AG10803 (cell line): ENCODE results near the gene RELT.

ENCODE experiments used
- DNase-seq: peaks from one replicate; pipeline ENCODE4 v3.0.0; 2010; ENCODE audit warnings: low read depth
- H3K4me3 ChIP-seq: 2 replicates; pipeline ENCODE4 v1.5.1; 2011; ENCODE audit warnings: mild to moderate bottlenecking, low read length, control low read depth
- CTCF ChIP-seq: conservative IDR thresholded peaks from 2 replicates; pipeline ENCODE4 v1.5.1; 2011; ENCODE audit warnings: mild to moderate bottlenecking, low read length, control low read depth, inconsistent platforms

Gene RELT

DNA sequence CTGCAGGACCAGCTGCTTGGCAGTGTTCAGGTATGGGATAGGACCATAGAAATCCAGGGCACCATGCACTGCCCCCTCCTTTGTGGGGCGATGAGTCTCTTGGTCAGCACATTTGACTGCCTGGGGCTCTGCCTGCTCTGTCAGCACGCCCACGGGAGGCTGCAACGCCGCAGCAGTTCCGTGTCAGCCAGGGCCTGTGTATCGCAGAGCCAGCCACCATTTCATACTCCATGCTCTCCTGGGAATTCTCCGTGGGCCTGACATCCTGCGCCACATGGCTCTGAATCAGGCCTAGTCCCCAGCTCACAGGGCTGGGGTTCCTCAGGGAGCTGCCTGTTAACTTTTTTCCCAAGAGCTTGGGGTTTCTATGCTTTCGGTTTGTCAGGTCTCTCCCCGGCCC, 16.9 kb upstream of the RELT start:
- TF ChIP-seq CTCF: no peak
- peak; percentile 50 for DNase-seq
- H3K4me3 ChIP-seq: no peak overlapping the region

DNA sequence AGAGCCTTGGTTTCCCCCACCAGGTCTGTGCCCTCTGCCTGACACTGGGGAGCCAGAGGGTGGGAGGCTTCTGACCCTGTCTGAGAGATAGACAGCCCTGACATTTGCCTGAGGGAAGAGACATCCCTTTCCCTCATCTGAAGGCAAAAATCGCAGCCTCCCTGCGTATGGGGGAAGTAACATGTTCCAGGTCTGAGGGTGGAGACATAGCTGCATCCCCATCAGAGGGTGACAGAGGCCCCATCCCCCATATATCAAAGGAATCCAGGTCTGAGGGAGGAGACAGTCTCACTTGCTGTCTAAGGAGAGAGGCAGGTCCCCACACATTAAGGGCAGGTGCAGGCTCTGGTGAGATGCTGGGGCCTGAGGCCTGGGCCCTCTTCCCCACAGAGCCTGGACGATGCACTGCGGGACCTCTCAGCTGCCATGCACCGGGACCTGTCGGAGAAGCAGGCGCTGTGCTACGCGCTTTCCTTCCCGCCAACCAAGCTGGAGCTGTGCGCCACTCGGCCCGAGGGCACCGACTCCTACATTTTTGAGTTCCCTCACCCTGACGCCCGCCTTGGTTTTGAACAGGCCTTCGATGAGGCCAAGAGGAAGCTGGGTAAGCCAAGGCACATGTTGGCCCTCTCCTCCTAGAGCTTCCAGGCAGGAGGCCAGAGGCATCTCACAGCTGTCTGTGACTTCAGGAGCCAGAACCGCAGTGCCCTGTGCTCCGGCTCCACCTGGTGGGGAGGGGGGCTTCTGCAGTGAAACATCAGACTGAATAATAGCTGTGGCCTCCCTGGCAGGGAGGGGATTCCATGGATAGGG, 16.1 kb upstream of the RELT start:
- no peak overlapping the region for H3K4me3 ChIP-seq
- TF ChIP-seq CTCF: peak; percentile 36
- DNase-seq: peak; percentile 45

- no peak overlapping the region for H3K4me3 ChIP-seq
- TF ChIP-seq CTCF: no peak
- DNase-seq: no peak
Observed at GRCh38 chr11:73360743-73361369, 15.3 kb upstream of the RELT start.

DNA sequence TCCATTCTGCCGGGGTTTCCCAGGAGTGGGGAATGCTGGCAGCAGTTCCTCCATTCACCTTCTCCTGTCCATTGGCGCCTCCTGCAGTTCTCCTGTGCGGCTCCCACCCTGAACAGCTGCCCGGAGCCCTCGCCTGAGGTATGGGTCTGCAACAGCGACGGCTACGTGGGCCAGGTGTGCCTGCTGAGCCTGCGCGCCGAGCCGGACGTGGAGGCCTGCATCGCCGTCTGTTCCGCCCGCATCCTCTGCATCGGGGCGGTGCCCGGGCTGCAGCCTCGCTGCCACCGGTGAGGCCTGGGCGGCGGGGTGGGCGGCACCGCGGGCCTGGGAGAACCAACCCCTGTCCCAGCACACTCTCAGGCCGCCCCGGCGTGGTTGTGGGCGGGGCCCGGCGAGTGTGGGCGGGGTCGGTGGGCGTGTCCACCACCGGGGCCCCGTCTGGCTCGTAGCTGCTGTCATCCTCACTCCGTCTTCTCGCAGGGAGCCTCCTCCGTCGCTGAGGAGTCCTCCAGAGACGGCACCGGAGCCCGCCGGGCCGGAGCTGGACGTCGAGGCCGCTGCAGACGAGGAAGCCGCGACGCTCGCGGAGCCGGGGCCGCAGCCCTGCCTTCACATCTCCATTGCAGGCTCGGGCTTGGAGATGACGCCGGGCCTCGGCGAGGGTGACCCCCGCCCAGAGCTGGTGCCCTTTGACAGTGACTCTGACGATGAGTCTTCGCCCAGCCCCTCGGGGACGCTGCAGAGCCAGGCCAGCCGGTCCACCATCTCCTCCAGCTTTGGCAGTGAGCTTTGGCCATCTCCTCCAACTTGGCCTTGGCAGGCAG, 14.0 kb upstream of the RELT start:
- no peak overlapping the region for H3K4me3 ChIP-seq
- TF ChIP-seq CTCF: no peak
- no peak for DNase-seq

DNA sequence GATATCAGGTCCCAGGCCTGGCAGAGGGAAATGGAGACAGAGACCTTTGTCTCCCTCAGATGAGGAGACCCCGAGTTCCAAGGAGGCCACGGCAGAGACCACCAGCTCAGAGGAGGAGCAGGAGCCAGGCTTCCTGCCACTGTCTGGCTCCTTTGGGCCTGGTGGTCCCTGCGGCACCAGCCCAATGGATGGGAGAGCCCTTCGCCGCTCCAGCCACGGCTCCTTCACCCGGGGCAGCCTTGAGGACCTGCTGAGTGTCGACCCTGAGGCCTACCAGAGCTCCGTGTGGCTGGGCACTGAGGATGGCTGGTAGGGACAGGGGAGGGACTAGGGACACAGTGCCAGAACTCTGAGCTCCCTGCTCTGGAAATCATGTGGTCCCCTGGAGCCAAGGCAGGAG, 13.1 kb upstream of the RELT start:
- TF ChIP-seq CTCF: no peak
- no peak for DNase-seq
- no peak overlapping the region for H3K4me3 ChIP-seq

DNA sequence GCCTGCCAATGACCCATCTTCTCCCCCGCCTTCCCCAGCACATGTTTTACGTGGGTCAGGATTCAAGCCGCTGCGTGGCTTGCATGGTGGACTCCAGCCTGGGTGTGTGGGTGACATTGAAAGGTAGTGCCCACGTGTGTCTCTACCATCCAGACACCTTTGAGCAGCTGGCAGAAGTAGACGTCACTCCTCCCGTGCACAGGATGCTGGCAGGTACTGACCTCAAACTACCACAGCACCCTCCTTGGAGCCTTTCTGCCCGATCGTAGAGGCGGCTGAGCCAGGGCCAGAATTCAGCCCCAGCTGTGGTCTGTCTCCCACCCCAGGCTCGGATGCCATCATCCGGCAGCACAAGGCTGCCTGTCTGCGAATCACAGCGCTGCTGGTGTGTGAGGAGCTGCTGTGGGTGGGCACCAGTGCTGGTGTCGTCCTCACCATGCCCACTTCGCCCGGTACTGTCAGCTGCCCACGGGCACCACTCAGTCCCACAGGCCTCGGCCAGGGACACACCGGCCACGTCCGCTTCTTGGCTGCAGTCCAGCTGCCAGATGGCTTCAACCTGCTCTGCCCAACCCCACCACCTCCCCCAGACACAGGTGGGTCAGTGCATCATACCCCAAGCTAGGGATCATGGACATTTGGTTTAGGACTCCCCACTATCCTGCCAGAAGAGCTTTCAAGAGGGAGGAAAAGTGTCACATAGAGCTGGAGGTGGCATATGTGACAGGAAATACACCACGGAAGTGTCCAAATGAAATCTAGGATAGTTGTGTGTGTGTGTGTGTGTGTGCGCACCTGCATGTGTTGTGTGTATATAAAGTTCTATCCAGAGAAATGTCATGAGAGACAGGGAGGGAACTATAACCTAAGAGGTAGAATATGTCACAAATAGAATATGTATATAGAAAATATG, 10.6 kb upstream of the RELT start:
- DNase-seq: no peak
- no peak overlapping the region for H3K4me3 ChIP-seq
- TF ChIP-seq CTCF: no peak
